Sigmoid colon (tissue), 3 donors: ENCODE measurements around the gene SULT1C2.

Source experiments
- POLR2A ChIP-seq, 2 donors: fragments of 450-650 bp; IDR thresholded peaks; one replicate each; pipeline ENCODE4 v1.6.1; 2016; ENCODE audit warnings: antibody characterized with exemption in 2 of 2, mild to moderate bottlenecking in 2 of 2, moderate library complexity in 2 of 2
- TF ChIP-seq, protein P1 (sequence below), 4 experiments: fragments of 450-650 bp in 3 of 4; fragments of 200-600 bp in 1 of 4; IDR thresholded peaks; one replicate each; pipeline ENCODE4 v1.5.1; 2016 to 2019; ENCODE audit warnings: antibody characterized with exemption in 4 of 4, mild to moderate bottlenecking in 3 of 4, moderate library complexity in 2 of 4

DNA sequence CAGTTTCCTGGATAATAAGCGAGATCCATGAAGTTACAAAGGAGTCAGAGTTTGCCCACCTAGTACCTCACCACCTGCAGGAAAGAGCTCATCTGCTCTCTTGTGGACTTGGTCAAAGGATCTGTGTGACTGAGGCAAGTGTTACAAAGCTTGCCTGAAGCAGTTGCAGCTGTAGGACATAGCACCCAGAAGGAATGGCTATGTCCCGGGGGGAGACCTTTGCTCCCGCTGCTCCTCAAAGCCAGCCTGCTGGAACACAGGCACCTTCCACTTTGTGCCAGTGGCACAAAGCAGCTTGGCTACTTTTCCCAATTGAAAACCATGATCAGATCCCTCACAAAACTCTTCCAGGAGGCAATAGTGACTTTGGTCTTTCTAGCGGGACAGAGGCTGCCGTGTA is 3.1 kb upstream of the SULT1C2 start:
- no peak for TF ChIP-seq POLR2A (IDR thresholded peaks at IDR 0.05)
- TF ChIP-seq, protein P1, sequence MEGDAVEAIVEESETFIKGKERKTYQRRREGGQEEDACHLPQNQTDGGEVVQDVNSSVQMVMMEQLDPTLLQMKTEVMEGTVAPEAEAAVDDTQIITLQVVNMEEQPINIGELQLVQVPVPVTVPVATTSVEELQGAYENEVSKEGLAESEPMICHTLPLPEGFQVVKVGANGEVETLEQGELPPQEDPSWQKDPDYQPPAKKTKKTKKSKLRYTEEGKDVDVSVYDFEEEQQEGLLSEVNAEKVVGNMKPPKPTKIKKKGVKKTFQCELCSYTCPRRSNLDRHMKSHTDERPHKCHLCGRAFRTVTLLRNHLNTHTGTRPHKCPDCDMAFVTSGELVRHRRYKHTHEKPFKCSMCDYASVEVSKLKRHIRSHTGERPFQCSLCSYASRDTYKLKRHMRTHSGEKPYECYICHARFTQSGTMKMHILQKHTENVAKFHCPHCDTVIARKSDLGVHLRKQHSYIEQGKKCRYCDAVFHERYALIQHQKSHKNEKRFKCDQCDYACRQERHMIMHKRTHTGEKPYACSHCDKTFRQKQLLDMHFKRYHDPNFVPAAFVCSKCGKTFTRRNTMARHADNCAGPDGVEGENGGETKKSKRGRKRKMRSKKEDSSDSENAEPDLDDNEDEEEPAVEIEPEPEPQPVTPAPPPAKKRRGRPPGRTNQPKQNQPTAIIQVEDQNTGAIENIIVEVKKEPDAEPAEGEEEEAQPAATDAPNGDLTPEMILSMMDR (IDR thresholded peaks at IDR 0.05) = no peak
